GM12872 (cell line): ENCODE results near the gene RUFY2.

Experiments used
- CTCF ChIP-seq: IDR thresholded peaks from 3 replicates; pipeline ENCODE4 v1.5.1; 2011; ENCODE audit warnings: low read depth, mild to moderate bottlenecking, low read length, moderate library complexity; ENCODE audit not compliant: insufficient read depth

Gene RUFY2

GRCh38 chr10:68364101-68364886 is 42.8 kb downstream of the RUFY2 start:
- no peak for TF ChIP-seq CTCF

GRCh38 chr10:68362590-68362989 is 44.5 kb downstream of the RUFY2 start:
- no peak for TF ChIP-seq CTCF

- TF ChIP-seq CTCF: no peak
Observed at GRCh38 chr10:68359189-68359588, 47.9 kb downstream of the RUFY2 start.

GRCh38 chr10:68353537-68353936 is 53.5 kb downstream of the RUFY2 start:
- TF ChIP-seq CTCF: no peak

GRCh38 chr10:68348265-68348741 is 58.8 kb downstream of the RUFY2 start:
- peak; percentile 92 for TF ChIP-seq CTCF

GRCh38 chr10:68346774-68347173 is 60.3 kb downstream of the RUFY2 start:
- no peak for TF ChIP-seq CTCF

- TF ChIP-seq CTCF: no peak
Observed at GRCh38 chr10:68345621-68346020, 61.5 kb downstream of the RUFY2 start.
